Muscle of leg (tissue), 11 donors: Measurements from ENCODE around the gene RPL13. TPM values are rescaled to one million over a fixed set of nuclear protein-coding genes. Genes with fewer than 3 reads are reported as not detected.

ENCODE experiments used
- DNase-seq: peaks from one replicate; pipeline ENCODE4 v3.0.0; 2013
- H3K27ac ChIP-seq: one replicate; pipeline ENCODE4 v1.5.1; 2013; ENCODE audit warnings: mild to moderate bottlenecking, low read length, control low read depth
- H3K27me3 ChIP-seq: one replicate; pipeline ENCODE4 v1.6.1; 2013; ENCODE audit warnings: low read length; ENCODE audit not compliant: control insufficient read depth, insufficient read depth
- H3K36me3 ChIP-seq: one replicate; pipeline ENCODE4 v1.6.1; 2013; ENCODE audit warnings: low read length; ENCODE audit not compliant: control insufficient read depth, insufficient read depth
- H3K4me1 ChIP-seq: one replicate; pipeline ENCODE4 v1.6.1; 2013; ENCODE audit warnings: low read length; ENCODE audit not compliant: control insufficient read depth, insufficient read depth
- H3K4me3 ChIP-seq: one replicate; pipeline ENCODE4 v1.5.1; 2013; ENCODE audit warnings: low read length, control low read depth
- H3K9me3 ChIP-seq: replicated peaks from 2 replicates; pipeline ENCODE4 v1.6.1; 2013; ENCODE audit warnings: low read depth, low read length; ENCODE audit not compliant: control insufficient read depth
- WGBS: methylation state at CpG from one replicate; pipeline ENCODE4 v1.1.5; 2013; ENCODE audit warnings: missing lambda C conversion rate; ENCODE audit not compliant: insufficient coverage; 5-methylcytosine and 5-hydroxymethylcytosine counted together
- polyA plus RNA-seq, 8 donors: library from polyadenylated mRNA; unstranded; fragments of 120-200 nt; gene quantifications; one replicate each; pipeline versions ENCODE4 v1.2.1 to v1.2.3, GENCODE V29; 2013; ENCODE audit warnings: inconsistent platforms in 1 of 8, low replicate concordance in 1 of 8; ENCODE audit not compliant: insufficient read length in 8 of 8, insufficient read depth in 1 of 8
- total RNA-seq: library from RNA; stranded (reverse); fragments of 120-200 nt; gene quantifications from one replicate; pipeline ENCODE4 v1.2.4, GENCODE V29; 2013

RPL13 gene
- total and polyA plus RNA-seq, 9 donors, result 3,790 to 5,718 (median 4,463) TPM

DNA sequence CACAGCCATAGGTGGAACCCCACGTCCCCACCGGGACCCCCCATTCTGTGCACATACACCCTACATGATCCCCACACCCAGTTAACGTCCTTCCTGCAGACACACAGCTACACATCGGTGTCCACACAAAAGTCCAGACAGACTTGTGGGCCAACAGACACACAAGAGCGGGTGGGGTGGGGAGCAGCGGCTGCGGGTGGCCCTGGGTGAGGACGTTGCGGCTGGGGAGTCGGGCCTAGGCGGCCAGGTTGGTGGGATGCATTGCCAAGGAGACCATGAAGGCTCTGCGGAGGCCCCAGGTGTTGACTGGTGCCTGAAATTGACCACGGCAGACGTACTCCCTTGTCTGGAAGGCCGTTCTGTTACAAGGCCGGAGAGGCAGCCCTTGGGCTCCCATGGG lies 44.3 kb downstream of the RPL13 start:
- Histone ChIP-seq H3K27ac (no peak overlapping the region), H3K27me3 (peaks cover 9% of the 10 kb centered on the region), H3K36me3 (no peaks in the 10 kb centered on the region), H3K4me1 (peaks cover 8% of the 10 kb centered on the region), H3K9me3 (no peaks in the 10 kb centered on the region), H3K4me3 (no peak overlapping the region)
- 71% methylated on average over 14 of the region's 16 CpGs for WGBS
- no peak for DNase-seq

DNA sequence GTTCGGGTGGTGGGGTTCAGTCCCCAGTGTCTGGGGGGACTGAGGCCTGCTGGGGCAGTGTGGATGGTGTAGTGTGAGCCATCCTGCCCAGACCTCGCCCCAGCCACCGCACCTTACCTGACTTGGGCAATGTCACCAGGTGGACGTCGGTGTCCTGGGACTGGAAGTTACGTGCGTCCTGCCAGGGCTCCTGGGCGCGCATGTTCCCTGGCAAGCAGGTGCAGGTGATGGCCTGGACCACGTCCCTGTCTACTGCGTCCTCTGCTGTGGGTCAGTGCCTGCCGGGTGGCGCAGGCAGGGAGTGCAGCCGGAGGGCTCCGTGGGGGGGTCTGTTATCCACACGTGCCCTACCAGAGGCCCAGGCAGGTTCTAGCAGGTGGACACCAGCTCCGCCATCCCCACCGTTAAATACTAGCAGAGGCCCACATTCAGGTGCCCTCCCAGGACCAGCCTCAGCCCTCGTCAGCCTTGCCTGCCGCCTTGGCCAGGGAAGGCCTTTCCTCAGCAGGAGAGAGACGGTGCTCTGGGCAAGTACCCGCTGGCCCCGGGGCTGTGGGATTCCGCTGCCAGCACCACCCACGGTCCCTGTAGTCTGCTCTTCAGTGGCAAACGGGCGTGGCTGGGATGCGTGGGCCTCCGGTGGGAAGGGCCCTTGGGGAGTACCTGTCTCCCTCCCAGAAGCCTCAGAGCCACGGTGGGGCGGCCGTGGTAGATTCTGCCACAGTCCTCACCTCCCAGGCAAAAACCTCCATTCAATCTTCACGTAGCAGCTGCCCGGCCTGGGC lies 44.9 kb downstream of the RPL13 start:
- Histone ChIP-seq H3K4me3 (no peak overlapping the region), H3K9me3 (no peaks in the 10 kb centered on the region), H3K27ac (no peak overlapping the region), H3K4me1 (peaks cover 8% of the 10 kb centered on the region), H3K36me3 (no peaks in the 10 kb centered on the region), H3K27me3 (peaks cover 9% of the 10 kb centered on the region)
- WGBS, result 88% methylated on average over 29 of the region's 34 CpGs
- DNase-seq, result no peak

DNA sequence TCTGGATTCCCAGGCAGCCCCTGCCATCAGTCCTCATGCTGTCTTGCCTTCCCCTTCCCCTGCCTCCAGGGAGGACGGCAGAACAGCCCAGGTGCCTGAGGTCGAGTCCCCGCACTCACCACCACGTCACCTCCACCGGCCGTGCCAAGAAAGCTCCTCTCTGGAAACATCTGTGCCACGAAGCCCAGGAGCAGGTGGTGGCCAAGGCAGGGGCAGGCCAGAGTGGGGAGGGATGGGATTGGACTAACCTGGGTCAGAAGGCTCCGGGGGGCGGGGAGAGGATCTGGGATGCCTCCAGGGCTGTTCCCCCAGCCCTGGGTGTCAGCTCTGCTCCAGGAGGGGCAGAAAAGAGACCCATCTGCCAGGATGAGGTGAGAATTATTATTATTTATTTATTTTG lies 45.5 kb downstream of the RPL13 start:
- no peak for DNase-seq
- Histone ChIP-seq H3K9me3 (no peaks in the 10 kb centered on the region), H3K4me1 (peaks cover 8% of the 10 kb centered on the region), H3K27me3 (peaks cover 9% of the 10 kb centered on the region), H3K4me3 (no peak overlapping the region), H3K36me3 (no peaks in the 10 kb centered on the region), H3K27ac (no peak overlapping the region)
- WGBS, result 54% methylated on average over 4 of the region's 9 CpGs

DNA sequence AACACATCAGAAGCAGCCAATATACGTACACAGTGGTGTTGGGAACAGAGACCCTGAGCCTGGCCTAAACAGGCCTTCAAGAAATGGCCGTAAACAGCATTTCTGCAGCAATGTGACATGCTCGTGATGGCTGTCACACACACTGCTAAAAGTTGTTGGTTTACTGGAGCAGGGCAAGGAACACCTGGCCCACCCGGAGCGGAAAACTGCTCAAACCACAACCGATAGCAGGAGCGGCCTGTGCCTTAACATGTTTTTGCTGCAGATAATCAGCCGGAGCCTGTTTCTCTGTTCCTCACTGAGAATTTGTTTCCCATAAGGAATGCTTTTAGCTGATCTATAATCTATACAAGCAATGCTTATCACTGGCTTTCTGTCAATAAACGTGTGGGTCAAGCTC lies 47.0 kb downstream of the RPL13 start:
- Histone ChIP-seq H3K4me3 (no peak overlapping the region), H3K36me3 (no peaks in the 10 kb centered on the region), H3K27ac (no peak overlapping the region), H3K4me1 (peaks cover 5% of the 10 kb centered on the region), H3K9me3 (no peaks in the 10 kb centered on the region), H3K27me3 (peaks cover 4% of the 10 kb centered on the region)
- WGBS, result 69% methylated on average over 5 of the region's 9 CpGs
- no peak for DNase-seq

DNA sequence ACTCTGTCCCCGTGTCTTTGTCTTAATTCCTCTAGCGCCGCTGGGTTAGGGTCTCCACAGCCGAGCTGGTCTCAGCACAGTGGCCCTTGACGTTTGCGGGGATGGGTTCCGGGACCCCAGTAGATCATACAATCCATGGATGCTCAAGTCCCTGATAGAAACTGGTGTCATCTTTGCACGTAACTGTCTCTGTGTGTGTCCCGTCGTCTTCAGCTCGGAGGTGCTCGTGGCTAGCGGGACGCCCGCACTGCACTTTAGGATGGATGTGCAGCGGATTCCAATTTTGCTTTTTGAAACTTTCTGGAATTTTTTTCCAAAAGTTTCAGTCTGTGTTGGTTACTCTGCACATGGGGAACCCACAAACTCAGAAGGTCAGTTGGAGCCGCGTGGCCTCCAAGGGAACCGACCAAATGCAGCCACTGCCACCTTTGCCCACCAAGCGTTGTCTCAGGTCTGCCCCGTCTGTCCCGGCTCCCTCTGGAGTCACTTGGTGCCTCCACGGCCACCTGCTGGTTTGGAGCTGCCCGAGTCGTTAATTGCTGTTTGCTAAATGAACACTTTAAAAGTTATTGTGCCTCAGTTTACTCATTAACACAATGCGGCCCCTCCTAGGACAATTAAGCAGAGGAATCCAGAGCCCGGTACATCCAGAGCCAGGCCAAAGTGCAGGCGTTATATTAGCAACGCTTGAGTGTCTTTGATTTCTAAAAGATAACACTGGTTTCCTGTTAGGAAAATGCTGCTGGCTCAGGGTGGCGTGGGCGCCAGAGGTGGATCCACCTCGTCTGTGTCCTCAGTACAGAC lies 47.7 kb downstream of the RPL13 start:
- Histone ChIP-seq H3K27me3 (peaks cover 4% of the 10 kb centered on the region), H3K4me1 (peaks cover 2% of the 10 kb centered on the region), H3K27ac (no peak overlapping the region), H3K4me3 (no peak overlapping the region), H3K36me3 (no peaks in the 10 kb centered on the region), H3K9me3 (no peaks in the 10 kb centered on the region)
- DNase-seq, result no peak
- WGBS, result 82% methylated on average over 25 of the region's 32 CpGs

DNA sequence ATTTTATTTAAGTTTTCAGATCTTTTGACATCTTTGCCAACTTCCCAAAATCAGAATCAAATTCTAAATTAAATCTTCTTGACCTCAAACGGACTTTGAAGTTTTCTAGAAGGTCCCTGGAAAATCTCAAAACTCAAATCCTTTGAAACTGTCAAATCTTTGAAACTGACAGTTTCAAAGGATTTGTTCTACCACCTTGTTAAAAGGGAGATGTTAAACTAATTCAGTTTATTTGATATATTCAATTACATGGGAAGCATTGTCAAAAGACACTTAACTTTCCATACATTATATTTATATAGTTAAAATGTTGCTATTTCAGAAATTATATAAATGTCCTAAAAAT lies 49.6 kb downstream of the RPL13 start:
- Histone ChIP-seq H3K9me3 (no peaks in the 10 kb centered on the region), H3K27me3 (peaks cover 6% of the 10 kb centered on the region), H3K4me3 (no peak overlapping the region), H3K4me1 (peaks cover 7% of the 10 kb centered on the region), H3K36me3 (no peaks in the 10 kb centered on the region), H3K27ac (no peak overlapping the region)
- no CpG with 5 or more reads among the region's 1 CpG for WGBS
- DNase-seq, result no peak

DNA sequence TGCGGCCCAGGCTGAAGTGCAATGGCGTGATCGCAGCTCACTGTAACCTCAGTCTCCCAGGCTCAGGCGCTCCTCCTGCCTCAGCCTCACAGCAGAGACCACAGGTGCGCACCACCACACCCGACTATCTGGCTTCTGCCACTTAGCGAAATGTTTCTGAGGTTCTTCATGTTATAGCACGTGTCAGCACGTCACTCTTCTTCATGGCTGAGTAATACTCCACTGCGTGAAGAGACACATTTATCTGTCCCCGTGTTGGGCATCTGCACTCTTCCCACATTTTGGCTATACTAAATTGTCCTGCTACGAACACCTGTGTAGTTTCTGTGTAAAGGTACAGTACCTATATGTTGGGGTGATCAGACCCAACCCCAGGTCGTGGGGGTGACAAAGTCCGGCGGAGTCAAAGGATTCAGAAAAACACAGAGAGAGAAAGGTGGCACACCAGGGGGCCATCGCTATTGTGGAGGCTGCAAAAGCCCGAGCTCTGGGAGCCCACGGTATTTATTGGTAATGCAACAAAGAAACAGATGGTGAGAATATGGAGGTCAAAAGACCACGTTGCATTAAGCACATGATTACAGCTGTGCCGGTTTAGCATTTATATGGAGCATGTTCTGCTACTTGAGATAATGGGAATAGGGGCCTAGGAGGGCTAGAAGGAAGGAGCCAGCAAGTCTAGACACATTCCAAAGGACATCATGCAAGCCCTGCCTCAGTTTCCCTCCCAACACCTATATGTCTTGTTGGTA lies 52.1 kb downstream of the RPL13 start:
- Histone ChIP-seq H3K27me3 (peaks cover 6% of the 10 kb centered on the region), H3K4me1 (peaks cover 11% of the 10 kb centered on the region), H3K9me3 (no peaks in the 10 kb centered on the region), H3K36me3 (no peaks in the 10 kb centered on the region), H3K27ac (no peak overlapping the region), H3K4me3 (no peak overlapping the region)
- DNase-seq, result no peak
- WGBS, result 70% methylated on average over 17 of the region's 20 CpGs

DNA sequence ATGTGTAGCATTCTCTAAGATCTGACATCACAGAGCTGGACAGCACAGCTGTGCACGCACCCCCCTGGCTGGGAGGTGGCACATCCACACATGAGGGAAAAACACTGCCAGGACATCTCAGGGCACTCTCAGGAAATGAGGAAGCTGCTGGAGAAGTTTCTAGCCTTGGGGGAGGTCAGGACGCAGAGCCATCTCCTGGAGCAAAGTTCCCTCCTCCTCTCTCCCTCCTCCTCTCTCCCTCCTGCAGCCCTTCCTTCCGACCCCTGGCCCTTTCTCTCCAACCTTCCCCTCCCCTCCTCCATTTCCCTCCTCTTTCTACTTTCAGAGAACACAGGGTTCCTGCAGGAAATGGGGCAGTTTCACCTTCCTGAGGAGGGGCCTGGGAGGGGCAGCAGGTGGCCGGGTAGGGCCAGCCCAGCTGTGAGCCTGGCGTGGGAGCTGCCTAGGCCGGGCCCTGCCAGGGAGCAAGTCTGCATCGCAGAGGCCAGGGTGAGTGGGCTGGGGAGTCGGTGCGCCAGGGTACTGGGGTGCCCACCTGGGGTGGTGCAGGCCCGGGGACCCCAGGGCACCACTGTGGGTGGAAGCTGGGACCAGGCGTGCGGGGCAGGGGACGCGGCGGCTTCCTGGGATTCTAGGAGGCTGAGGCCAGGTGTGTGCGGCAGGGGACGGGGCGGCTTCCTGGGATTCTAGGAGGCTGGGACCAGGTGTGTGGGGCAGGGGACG lies 52.9 kb downstream of the RPL13 start, which contains the start of gene DPEP1:
TSS of gene DPEP1 (plus strand) at position 412 of the 723 bp plus-strand sequence. CDS start 16,769 bp downstream, outside the sequence.
- peaks cover 5% of the 10 kb centered on the region for H3K27me3 ChIP-seq
- WGBS, result 60% methylated on average over 18 of the region's 19 CpGs

DNA sequence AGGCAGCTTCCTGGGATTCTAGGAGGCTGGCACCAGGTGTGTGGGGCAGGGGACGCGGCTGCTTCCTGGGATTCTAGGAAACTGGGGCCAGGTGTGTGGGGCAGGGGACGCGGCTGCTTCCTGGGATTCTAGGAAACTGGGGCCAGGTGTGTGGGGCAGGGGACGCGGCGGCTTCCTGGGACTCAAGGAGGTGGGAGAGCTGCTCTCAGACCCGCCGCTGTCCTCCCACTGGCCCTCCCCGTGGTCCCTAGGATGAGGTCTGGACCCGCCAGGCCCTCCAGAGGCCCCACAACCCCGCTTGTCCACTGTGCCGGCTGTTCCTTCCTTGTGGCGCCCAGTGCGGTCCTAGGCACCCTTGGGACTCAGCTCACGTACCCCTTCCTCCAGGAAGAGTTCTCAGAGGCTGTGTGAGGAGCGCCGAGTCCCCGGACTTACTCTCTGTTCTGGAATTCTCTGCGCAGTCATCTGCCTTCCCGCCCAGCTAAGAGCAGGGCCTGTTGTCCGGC lies 53.5 kb downstream of the RPL13 start:
- WGBS, result 79% methylated on average over 19 of the region's 22 CpGs
- H3K27ac ChIP-seq, result no peak overlapping the region
- H3K4me3 ChIP-seq, result no peak overlapping the region
- no peaks in the 10 kb centered on the region for H3K9me3 ChIP-seq
- H3K36me3 ChIP-seq, result no peaks in the 10 kb centered on the region
- H3K27me3 ChIP-seq, result peaks cover 2% of the 10 kb centered on the region
- DNase-seq, result no peak
- H3K4me1 ChIP-seq, result peaks cover 11% of the 10 kb centered on the region

More for the DNA sequence above, 52.9 kb downstream of the RPL13 start, which contains the start of gene DPEP1:
- H3K4me3 ChIP-seq, result no peak within 1 kb of the TSS
- peaks cover 11% of the 10 kb centered on the region for H3K4me1 ChIP-seq
- no peaks in the 10 kb centered on the region for H3K36me3 ChIP-seq
- H3K9me3 ChIP-seq, result no peaks in the 10 kb centered on the region
- DNase-seq, result no peak
- no peak within 1 kb of the TSS for H3K27ac ChIP-seq
